22Rv1 (cell line): ENCODE data around the gene ENAH.

Experiments
- H3K27ac ChIP-seq: fragments of 450-650 bp; 2 replicates; pipeline ENCODE4 v1.5.1; 2017
- ZFX ChIP-seq: fragments of 450-650 bp; IDR thresholded peaks from 2 replicates; pipeline ENCODE4 v1.6.1; 2017; ENCODE audit warnings: antibody characterized with exemption, borderline replicate concordance
- TF ChIP-seq, protein P1 (sequence below): fragments of 450-650 bp; IDR thresholded peaks from 2 replicates; pipeline ENCODE4 v1.5.1; 2017; ENCODE audit warnings: mild to moderate bottlenecking

The ENAH gene

DNA sequence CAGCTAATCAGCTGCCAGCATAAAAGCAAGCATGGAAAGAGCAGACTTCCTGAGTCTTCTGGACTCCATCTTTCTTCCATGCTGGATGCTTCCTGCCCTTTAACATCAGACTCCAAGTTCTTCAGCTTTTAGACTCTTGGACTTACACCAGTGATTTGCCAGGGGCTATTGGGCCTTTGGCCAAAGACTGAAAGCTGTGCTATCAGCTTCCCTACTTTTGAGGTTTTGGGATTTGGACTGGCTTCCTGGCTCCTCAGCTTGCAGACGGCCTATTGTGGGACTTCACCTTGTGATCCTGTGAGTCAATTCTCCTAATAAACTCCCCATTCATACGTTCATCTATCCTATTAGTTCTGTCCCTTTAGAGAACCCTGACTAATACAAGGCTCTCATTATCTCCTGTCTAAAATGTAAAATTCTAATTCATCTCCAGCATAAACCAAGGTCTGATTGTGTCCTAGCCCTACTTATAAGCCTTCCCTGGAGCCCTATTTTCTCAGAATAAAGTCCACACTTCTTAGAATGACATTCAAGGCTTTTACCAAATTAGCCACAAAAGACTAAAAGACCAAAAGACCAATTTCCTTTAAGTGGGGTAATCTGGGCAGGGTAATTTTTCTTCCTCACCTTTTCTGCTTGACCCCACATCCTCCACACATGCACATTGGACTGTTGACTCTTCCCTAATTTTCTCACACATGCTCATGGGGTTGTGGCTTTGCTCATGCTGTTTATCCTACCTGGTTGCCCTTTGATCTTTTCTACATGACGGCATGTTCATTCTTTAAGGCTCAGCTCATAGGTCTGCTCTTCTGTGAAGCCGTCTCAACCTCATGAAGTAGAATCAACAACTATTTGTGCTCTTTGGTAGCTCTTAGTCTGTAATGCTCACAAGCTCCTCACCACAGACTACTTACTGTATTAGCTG, 18.1 kb upstream of the ENAH start:
- no peak for TF ChIP-seq ZFX
- no peak overlapping the region for H3K27ac ChIP-seq

DNA sequence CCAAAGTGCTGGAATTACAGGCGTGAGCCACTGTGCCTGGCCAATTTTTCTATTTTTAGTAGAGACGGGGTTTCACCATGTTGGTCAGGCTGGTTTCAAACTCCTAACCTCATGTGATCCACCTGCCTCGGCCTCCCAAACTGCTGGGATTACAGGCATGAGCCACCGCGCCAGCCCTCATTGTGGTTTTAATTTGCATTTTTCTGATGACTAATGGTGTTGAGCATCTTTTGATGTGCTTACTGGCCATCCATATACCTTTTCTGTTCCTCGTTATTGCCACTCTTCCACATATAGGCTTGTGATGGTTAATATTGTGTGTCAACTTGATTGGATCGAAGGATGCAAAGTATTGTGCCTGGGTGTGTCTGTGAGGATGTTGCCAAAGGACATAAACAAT, 17.4 kb upstream of the ENAH start:
- TF ChIP-seq ZFX: no peak
- TF ChIP-seq, protein P1, sequence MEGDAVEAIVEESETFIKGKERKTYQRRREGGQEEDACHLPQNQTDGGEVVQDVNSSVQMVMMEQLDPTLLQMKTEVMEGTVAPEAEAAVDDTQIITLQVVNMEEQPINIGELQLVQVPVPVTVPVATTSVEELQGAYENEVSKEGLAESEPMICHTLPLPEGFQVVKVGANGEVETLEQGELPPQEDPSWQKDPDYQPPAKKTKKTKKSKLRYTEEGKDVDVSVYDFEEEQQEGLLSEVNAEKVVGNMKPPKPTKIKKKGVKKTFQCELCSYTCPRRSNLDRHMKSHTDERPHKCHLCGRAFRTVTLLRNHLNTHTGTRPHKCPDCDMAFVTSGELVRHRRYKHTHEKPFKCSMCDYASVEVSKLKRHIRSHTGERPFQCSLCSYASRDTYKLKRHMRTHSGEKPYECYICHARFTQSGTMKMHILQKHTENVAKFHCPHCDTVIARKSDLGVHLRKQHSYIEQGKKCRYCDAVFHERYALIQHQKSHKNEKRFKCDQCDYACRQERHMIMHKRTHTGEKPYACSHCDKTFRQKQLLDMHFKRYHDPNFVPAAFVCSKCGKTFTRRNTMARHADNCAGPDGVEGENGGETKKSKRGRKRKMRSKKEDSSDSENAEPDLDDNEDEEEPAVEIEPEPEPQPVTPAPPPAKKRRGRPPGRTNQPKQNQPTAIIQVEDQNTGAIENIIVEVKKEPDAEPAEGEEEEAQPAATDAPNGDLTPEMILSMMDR: no peak
- no peak overlapping the region for H3K27ac ChIP-seq

DNA sequence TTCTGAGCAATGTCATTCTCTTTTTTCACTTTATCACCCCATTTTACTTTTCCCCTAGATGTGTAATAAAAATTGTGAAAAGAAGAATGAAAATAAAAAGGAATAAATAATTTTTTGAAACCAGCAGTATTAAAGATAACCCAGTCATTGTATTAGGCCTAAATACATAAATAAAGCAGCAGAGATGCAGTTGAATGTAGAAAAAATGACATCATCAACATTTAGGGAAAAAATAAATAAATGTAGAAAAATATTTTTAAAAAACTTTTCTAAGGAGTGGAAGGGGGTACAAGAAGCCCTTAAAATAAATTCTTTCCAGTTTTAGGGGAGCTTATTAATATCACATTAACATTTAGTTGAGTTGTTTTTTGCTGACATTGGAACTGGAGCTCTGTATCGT, 15.3 kb upstream of the ENAH start:
- TF ChIP-seq, protein P1: no peak
- TF ChIP-seq ZFX: no peak
- H3K27ac ChIP-seq: no peak overlapping the region

DNA sequence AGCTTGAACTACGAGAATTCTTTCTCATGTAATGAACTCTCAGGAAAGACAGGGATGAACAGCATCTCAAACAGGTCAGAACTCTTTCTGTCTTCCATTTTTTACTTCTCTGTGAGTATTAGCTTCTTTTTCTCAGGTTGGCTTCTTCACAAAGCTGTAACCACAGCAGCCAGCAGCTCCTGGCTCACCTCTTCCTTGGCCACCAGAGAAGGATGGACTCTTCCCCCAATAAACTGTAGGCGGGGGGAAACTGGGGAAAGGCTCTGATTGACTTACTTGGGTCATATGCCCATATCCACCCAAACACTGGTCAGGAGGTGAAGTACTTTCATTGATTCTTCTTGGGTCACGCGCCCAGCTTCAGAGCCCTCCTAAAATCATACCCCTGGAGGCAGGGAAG, 14.4 kb upstream of the ENAH start:
- TF ChIP-seq, protein P1: no peak
- no peak for TF ChIP-seq ZFX
- no peak overlapping the region for H3K27ac ChIP-seq

DNA sequence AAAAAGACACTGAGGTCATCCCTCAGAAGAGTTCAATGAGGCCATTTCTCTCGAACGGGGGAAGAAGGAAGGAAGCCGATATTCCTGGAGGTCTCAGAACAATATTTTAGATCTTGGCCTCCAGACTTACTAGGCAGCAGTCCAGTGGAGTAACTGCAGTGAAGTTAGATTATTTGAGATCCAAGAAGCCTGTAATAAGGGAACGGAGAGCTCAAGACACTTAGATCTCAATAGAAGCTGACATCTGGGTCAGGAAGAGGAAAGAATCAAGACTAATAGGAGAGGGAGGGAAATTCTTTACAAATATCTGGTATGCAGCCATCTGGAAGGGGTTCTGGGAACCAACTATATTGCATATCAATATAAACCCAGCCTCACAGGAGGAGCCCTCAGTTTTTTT, 13.6 kb upstream of the ENAH start:
- no peak for TF ChIP-seq ZFX
- TF ChIP-seq, protein P1: no peak
- H3K27ac ChIP-seq: no peak overlapping the region

DNA sequence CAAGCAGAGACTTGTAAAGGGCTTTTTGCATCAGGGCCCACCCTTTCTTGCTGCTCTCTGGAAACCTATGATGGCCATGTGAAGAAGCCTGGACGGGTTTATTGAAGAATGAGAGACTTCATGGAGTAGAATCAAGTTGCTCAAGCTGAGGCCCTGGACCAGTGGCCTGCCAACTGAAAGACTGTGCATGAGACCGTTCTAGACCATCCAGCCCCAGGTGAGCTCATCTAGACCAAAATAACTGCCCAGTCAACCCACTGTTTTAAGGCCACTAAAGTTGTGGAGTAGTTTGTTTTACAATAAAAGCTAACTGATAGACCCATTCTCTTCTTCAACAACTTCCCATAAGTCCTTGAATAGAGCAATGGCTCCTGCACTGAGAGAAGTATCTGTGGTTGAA, 11.8 kb upstream of the ENAH start:
- TF ChIP-seq, protein P1: no peak
- no peak for TF ChIP-seq ZFX
- no peak overlapping the region for H3K27ac ChIP-seq

DNA sequence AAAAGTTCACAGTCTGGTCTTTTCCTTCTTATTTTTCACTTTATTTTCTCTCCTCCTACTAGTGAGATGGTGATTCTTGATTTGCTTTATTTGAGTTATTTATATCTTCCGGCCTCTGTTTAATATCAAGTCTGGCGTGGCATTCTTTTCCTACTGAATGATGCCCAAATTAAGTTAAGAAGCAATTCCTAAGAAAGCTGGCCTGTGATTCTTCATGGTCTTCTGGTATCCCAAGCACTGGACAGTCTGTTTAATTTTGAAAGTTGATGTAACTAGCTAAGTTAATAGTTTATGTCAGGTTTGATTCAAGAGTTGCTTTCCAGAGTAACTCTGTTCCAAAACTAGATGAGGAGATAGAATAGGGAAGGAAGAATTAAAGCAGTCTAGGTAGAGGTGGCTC, 9.2 kb upstream of the ENAH start:
- TF ChIP-seq, protein P1: no peak
- TF ChIP-seq ZFX: no peak
- H3K27ac ChIP-seq: no peak overlapping the region

DNA sequence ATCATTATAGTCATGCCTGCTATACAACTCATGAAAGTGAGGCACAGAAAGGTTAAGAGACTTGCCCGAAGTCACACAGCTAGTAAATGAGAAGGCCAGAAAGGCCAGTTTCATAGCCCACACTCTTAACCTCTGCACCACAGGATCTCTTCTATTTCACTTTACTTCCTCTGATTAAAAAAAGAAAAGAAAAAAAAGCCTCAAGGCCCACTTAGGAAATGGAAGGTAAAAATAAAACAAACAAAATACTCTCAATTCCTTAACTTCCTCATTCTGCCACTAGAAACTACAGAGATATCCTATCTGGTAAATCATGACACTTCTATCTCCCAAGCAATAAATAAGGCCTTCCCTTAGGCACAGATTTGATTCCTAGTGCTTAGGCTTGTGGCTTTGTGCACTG, 7.6 kb upstream of the ENAH start:
- TF ChIP-seq, protein P1: no peak
- TF ChIP-seq ZFX: no peak
- no peak overlapping the region for H3K27ac ChIP-seq
